Fibroblast of lung (primary cell): ENCODE measurements around the gene SMIM24.

ENCODE experiments used
- EZH2 ChIP-seq: IDR thresholded peaks from 2 replicates; pipeline ENCODE4 v1.5.1; 2012; ENCODE audit warnings: low read length, control low read depth, mild to moderate bottlenecking; ENCODE audit errors: missing control alignments
- TF ChIP-seq, protein P1 (sequence below), 2 donors: IDR thresholded peaks in 1 of 2; conservative IDR thresholded peaks in 1 of 2; 1 replicate in 1 of 2; 2 replicates in 1 of 2; pipeline ENCODE4 v1.5.1; 2011 to 2012; ENCODE audit warnings: low read length in 2 of 2, control low read depth in 1 of 2, inconsistent platforms in 1 of 2, low read depth in 1 of 2, mild to moderate bottlenecking in 1 of 2

DNA sequence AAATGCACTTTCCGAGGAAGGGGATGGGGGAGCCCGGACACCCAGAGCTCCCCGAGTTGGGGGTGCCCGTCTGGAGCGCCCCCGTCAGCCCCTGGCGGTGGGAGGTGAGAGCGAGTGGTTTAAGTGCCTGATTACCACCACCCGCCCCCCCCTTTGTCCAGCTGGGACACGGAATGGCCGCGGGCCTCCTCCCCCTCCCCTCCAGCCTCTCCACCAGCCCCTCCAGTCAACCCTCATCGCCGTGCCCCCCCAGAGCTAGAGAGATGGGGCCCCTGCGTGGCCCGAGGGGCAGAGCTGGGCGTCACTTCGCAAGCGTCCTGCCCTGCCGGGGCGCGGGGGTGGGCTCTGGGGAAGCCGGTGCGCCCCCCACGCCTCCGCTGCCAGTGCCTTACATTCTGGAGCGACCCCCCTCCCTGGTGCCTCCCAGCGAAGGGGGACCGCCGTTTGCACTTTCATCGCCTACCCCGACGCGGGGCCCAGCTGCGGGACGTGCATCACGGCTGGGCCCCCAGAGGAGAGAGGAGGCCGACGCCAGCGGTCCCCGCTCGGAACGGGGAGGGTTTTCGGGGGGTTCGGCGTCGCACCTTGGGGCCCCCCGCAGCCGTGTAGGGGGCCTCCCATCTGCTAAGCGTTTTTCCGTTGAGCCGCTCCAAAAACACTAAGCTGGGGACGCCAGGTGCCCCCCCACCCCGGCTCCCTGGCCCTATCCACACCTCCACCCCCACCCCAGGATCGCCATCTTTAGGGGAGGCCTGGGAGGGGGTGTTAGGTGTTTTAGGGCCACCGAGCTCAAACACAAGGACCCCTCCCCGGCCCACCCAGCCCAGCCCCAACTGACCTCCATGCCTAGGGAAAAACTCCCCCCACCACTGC, 16.4 kb downstream of the SMIM24 start:
- TF ChIP-seq, protein P1, sequence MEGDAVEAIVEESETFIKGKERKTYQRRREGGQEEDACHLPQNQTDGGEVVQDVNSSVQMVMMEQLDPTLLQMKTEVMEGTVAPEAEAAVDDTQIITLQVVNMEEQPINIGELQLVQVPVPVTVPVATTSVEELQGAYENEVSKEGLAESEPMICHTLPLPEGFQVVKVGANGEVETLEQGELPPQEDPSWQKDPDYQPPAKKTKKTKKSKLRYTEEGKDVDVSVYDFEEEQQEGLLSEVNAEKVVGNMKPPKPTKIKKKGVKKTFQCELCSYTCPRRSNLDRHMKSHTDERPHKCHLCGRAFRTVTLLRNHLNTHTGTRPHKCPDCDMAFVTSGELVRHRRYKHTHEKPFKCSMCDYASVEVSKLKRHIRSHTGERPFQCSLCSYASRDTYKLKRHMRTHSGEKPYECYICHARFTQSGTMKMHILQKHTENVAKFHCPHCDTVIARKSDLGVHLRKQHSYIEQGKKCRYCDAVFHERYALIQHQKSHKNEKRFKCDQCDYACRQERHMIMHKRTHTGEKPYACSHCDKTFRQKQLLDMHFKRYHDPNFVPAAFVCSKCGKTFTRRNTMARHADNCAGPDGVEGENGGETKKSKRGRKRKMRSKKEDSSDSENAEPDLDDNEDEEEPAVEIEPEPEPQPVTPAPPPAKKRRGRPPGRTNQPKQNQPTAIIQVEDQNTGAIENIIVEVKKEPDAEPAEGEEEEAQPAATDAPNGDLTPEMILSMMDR (conservative IDR thresholded peaks at IDR 0.05 in 1 of 2, IDR thresholded peaks at IDR 0.05 in 1 of 2; ENCODE audit: low read depth in 1 of 2, low read length in 2 of 2): no peak
- TF ChIP-seq EZH2: no peak
